Gastrocnemius medialis (tissue), 4 donors: ENCODE data around the gene TIMP3. TPM values are rescaled to one million over a fixed set of nuclear protein-coding genes. Genes with fewer than 3 reads are reported as not detected.

Experiments used
- ATAC-seq, 2 donors: fragments of 150-250 bp; one replicate each; pipeline ENCODE4 v1.9.1; 2016
- DNase-seq, 2 donors: peaks; one replicate each; pipeline ENCODE4 v3.0.0-alpha.2; 2019
- H3K27ac ChIP-seq, 4 donors: fragments of 200-600 bp; sonication (generic); 1 replicate in 1 of 4; 2 replicates in 3 of 4; pipeline ENCODE4 v1.5.1; 2016 to 2018; ENCODE audit warnings: mild to moderate bottlenecking in 2 of 4, moderate library complexity in 1 of 4
- H3K27me3 ChIP-seq, 3 donors: fragments of 200-600 bp; sonication (generic) in 2 of 3; 1 replicate in 1 of 3; 2 replicates in 2 of 3; pipeline versions ENCODE4 v1.5.1 to v1.6.0; 2016 to 2019; ENCODE audit warnings: mild to moderate bottlenecking in 1 of 3, moderate library complexity in 1 of 3
- H3K36me3 ChIP-seq, 2 donors: fragments of 200-600 bp; sonication (generic) in 1 of 2; one replicate each; pipeline ENCODE4 v1.5.1; 2017 to 2018
- H3K4me1 ChIP-seq, 2 donors: fragments of 200-600 bp; sonication (generic) in 1 of 2; one replicate each; pipeline ENCODE4 v1.5.1; 2016 to 2017; ENCODE audit warnings: mild to moderate bottlenecking in 2 of 2
- H3K4me3 ChIP-seq, 4 donors: fragments of 200-600 bp; sonication (generic) in 3 of 4; 1 replicate in 1 of 4; 2 replicates in 3 of 4; pipeline ENCODE4 v1.5.1; 2016 to 2019; ENCODE audit warnings: mild to moderate bottlenecking in 2 of 4
- H3K9me3 ChIP-seq, 3 donors: fragments of 200-600 bp; sonication (generic) in 2 of 3; 1 replicate in 1 of 3; 2 replicates in 2 of 3; pipeline ENCODE4 v1.5.1; 2016 to 2019
- CTCF ChIP-seq, 5 experiments: fragments of 450-650 bp in 3 of 5; fragments of 200-600 bp in 2 of 5; sonication (generic) in 2 of 5; IDR thresholded peaks in 4 of 5; conservative IDR thresholded peaks in 1 of 5; 1 replicate in 4 of 5; 2 replicates in 1 of 5; pipeline ENCODE4 v1.5.1; 2016 to 2019; ENCODE audit warnings: antibody characterized with exemption in 5 of 5, mild to moderate bottlenecking in 3 of 5, moderate library complexity in 3 of 5
- POLR2A ChIP-seq, 2 donors: fragments of 450-650 bp; IDR thresholded peaks; one replicate each; pipeline ENCODE4 v1.6.1; 2017; ENCODE audit warnings: antibody characterized with exemption in 2 of 2, mild to moderate bottlenecking in 2 of 2, moderate library complexity in 2 of 2
- in situ Hi-C, 4 donors: fragments of 200-750 bp; cut with MboI; loops; one replicate each; pipeline versions ENCODE4 v1.15.0 to v1.8.0; 2017; ENCODE audit warnings: low sequenced_read_pairs in 4 of 4
- intact Hi-C: fragments of 100-400 bp; cut with DNase I; formaldehyde crosslinking; loops from one replicate; pipeline ENCODE4 v1.15.1; 2023; ENCODE audit warnings: low total_unique reads
- total RNA-seq, 4 donors: library from RNA; depleted of rRNA; stranded (reverse); fragments of >200 nt; gene quantifications; one replicate each; pipeline versions ENCODE4 v1.1.0 to v1.2.3, GENCODE V29; 2016

Gene TIMP3
- total RNA-seq, 4 donors from 2014 or later, result 102 to 247 (median 144) TPM

- Histone ChIP-seq H3K36me3 (no peaks in the 10 kb centered on the region), H3K4me3 (no peak overlapping the region), H3K9me3 (no peaks in the 10 kb centered on the region), H3K27ac (no peak overlapping the region), H3K27me3 (no peaks in the 10 kb centered on the region), H3K4me1 (no peaks in the 10 kb centered on the region)
- no peak for ATAC-seq
- in situ Hi-C loops, result no loop called here
- intact Hi-C loops, result no loop called here
- no peak for DNase-seq
- no peak for TF ChIP-seq POLR2A (IDR thresholded peaks at IDR 0.05)
- TF ChIP-seq CTCF (IDR thresholded peaks at IDR 0.05 in 4 of 5, conservative IDR thresholded peaks at IDR 0.05 in 1 of 5), result no peak
Observed at GRCh38 chr22:32897400-32897799, 95.9 kb downstream of the TIMP3 start.

DNA sequence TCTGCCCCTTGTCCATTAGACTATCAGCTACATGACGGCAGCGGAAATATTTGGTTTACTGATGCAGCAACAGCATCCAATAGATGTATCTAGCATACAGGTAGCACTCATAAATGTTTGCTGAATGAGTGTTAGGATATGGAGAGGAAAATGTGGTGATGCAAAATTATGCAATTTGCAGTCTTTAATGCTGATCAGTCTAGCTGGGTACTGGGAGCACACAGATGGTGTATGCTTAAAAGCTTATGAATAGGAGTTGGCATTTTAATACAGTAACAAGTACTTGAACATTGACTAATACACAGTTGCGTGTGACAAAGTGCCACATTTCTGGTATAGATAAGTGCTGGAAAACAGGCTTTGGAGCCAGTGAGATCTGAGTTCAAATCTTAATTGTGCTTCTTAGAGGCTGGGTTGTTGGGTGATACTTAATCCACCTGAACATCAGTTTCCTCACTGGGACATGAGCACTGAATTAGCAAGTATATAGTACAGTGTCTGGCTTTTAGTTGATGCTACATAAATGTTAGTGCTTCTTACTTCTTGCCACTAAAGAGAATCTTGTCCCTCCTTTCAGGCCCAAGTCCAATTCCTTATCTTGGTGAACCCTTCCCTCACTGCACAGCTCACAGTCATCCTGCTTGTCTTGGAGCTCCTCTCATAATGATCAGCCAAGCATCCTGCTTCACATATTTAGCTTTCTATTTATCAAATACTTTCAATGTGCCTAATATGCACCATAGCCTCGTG lies 99.6 kb downstream of the TIMP3 start:
- Histone ChIP-seq H3K27me3 (no peaks in the 10 kb centered on the region), H3K27ac (no peak overlapping the region), H3K36me3 (no peaks in the 10 kb centered on the region), H3K4me1 (no peaks in the 10 kb centered on the region), H3K9me3 (no peaks in the 10 kb centered on the region), H3K4me3 (no peak overlapping the region)
- intact Hi-C loops, result no loop called here
- no peak for TF ChIP-seq CTCF (IDR thresholded peaks at IDR 0.05 in 4 of 5, conservative IDR thresholded peaks at IDR 0.05 in 1 of 5)
- no peak for TF ChIP-seq POLR2A (IDR thresholded peaks at IDR 0.05)
- ATAC-seq (no peak), DNase-seq (no peak)
- in situ Hi-C loops, result no loop called here

- TF ChIP-seq CTCF (IDR thresholded peaks at IDR 0.05 in 4 of 5, conservative IDR thresholded peaks at IDR 0.05 in 1 of 5) (no peak), POLR2A (IDR thresholded peaks at IDR 0.05) (no peak)
- Histone ChIP-seq H3K27me3 (no peaks in the 10 kb centered on the region), H3K4me3 (no peak overlapping the region), H3K36me3 (no peaks in the 10 kb centered on the region), H3K9me3 (no peaks in the 10 kb centered on the region), H3K27ac (no peak overlapping the region), H3K4me1 (no peaks in the 10 kb centered on the region)
- DNase-seq (no peak), ATAC-seq (no peak)
- in situ Hi-C loops, result no loop called here
- intact Hi-C loops, result no loop called here
Observed at GRCh38 chr22:32901925-32902324, 100.4 kb downstream of the TIMP3 start.

DNA sequence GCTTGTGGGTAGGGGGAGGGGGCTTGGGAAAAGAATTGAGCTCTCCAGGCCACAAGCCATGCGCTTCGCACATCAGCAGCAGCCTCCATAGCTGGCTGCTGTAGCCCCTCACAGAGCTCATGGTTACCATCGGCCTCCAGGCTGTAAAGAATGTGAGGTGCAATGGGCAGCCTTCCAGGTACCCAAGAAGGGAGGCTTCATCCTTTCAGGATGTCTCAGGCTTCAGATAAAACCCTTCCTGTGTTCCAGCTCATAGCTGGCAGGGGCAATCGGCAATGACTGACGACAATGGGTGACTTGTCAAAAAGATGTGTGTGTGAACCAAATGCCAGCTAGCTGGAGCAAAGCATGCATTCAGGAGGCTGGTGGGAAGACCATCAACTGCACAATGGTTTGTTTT lies 102.0 kb downstream of the TIMP3 start:
- Histone ChIP-seq H3K27me3 (no peaks in the 10 kb centered on the region), H3K4me1 (no peaks in the 10 kb centered on the region), H3K9me3 (no peaks in the 10 kb centered on the region), H3K36me3 (no peaks in the 10 kb centered on the region), H3K4me3 (no peak overlapping the region), H3K27ac (no peak overlapping the region)
- DNase-seq (no peak), ATAC-seq (no peak)
- in situ Hi-C loops (no loop called here), intact Hi-C loops (no loop called here)
- TF ChIP-seq POLR2A (IDR thresholded peaks at IDR 0.05) (no peak), CTCF (IDR thresholded peaks at IDR 0.05 in 4 of 5, conservative IDR thresholded peaks at IDR 0.05 in 1 of 5) (no peak)

DNA sequence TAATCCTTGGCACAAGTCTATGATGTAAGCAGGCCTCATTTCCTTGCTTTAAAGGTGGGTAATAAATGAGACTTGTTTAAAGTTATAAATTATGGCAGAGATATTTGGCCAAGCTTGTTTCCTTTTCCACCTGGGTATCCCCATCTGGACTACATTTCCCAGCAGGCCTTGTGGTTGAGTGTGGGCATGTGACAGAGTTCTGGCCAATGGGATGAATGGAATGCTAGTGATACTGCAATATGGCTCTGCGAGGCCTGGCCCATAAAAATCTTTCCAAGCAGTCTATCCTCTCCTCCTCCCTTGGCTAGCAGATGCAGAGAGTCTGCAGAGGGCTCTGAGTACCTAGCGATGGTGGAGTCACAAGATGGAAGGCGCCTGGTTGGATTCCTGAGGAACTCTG lies 102.5 kb downstream of the TIMP3 start:
- Histone ChIP-seq H3K36me3 (no peaks in the 10 kb centered on the region), H3K4me1 (no peaks in the 10 kb centered on the region), H3K27ac (no peak overlapping the region), H3K4me3 (no peak overlapping the region), H3K9me3 (no peaks in the 10 kb centered on the region), H3K27me3 (no peaks in the 10 kb centered on the region)
- no peak for ATAC-seq
- intact Hi-C loops, result no loop called here
- in situ Hi-C loops, result no loop called here
- DNase-seq, result no peak
- TF ChIP-seq POLR2A (IDR thresholded peaks at IDR 0.05) (no peak), CTCF (IDR thresholded peaks at IDR 0.05 in 4 of 5, conservative IDR thresholded peaks at IDR 0.05 in 1 of 5) (no peak)
